ENCODE results near the gene TEPSIN. TPM values are rescaled to one million over a fixed set of nuclear protein-coding genes. Genes with fewer than 3 reads are reported as not detected.

The TEPSIN gene
- total and polyA plus RNA-seq, 9 donors: 2.5 to 30.2 (median 24.5) TPM

- Histone ChIP-seq H3K27me3 (no peaks in the 10 kb centered on the region), H3K9me3 (no peaks in the 10 kb centered on the region), H3K4me1 (ENCODE audit: insufficient read depth) (no peaks in the 10 kb centered on the region), H3K4me3 (no peak overlapping the region), H3K27ac (no peak overlapping the region), H3K36me3 (no peaks in the 10 kb centered on the region)
- TF ChIP-seq EP300 (IDR thresholded peaks at IDR 0.05) (no peak), POLR2A (IDR thresholded peaks at IDR 0.05) (no peak), CTCF (IDR thresholded peaks at IDR 0.05) (no peak)
- intact Hi-C loops (cut with DNase I): no loop called here
- WGBS, 3 donors: 91 to 92% (median 91%) methylated on average over 35 to 36 of the region's 36 CpGs
- DNase-seq: no peak
Measured at GRCh38 chr17:81261582-81262336, 22.9 kb upstream of the TEPSIN start.

GRCh38 chr17:81261096-81261495 is 22.2 kb upstream of the TEPSIN start:
- Histone ChIP-seq H3K27me3 (no peaks in the 10 kb centered on the region), H3K36me3 (no peaks in the 10 kb centered on the region), H3K4me1 (ENCODE audit: insufficient read depth) (no peaks in the 10 kb centered on the region), H3K27ac (no peak overlapping the region), H3K4me3 (no peak overlapping the region), H3K9me3 (no peaks in the 10 kb centered on the region)
- WGBS, 3 donors: 92 to 94% (median 93%) methylated on average over 18 of the region's 18 CpGs
- DNase-seq: no peak
- intact Hi-C loops (cut with DNase I): no loop called here
- TF ChIP-seq EP300 (IDR thresholded peaks at IDR 0.05): no peak
- no peak for TF ChIP-seq CTCF (IDR thresholded peaks at IDR 0.05)
- TF ChIP-seq POLR2A (IDR thresholded peaks at IDR 0.05): no peak

GRCh38 chr17:81260641-81261040 is 21.8 kb upstream of the TEPSIN start:
- intact Hi-C loops (cut with DNase I): no loop called here
- WGBS, 3 donors: 93 to 96% (median 93%) methylated on average over 18 to 19 of the region's 19 CpGs
- H3K4me3 ChIP-seq: no peak overlapping the region
- H3K27ac ChIP-seq: no peak overlapping the region
- no peak for TF ChIP-seq EP300 (IDR thresholded peaks at IDR 0.05)
- TF ChIP-seq POLR2A (IDR thresholded peaks at IDR 0.05): no peak
- TF ChIP-seq CTCF (IDR thresholded peaks at IDR 0.05): no peak
- no peaks in the 10 kb centered on the region for H3K9me3 ChIP-seq
- H3K36me3 ChIP-seq: no peaks in the 10 kb centered on the region
- DNase-seq: no peak
- H3K4me1 ChIP-seq (ENCODE audit: insufficient read depth): no peaks in the 10 kb centered on the region
- no peaks in the 10 kb centered on the region for H3K27me3 ChIP-seq

GRCh38 chr17:81260171-81260570 is 21.3 kb upstream of the TEPSIN start:
- no peak for DNase-seq
- H3K36me3 ChIP-seq: no peaks in the 10 kb centered on the region

More at GRCh38 chr17:81260171-81260570, 21.3 kb upstream of the TEPSIN start:
- no peak for TF ChIP-seq POLR2A (IDR thresholded peaks at IDR 0.05)
- no peak for TF ChIP-seq CTCF (IDR thresholded peaks at IDR 0.05)
- H3K4me3 ChIP-seq: no peak overlapping the region
- 93 to 98% (median 93%) methylated on average over 17 of the region's 17 CpGs for WGBS, 3 donors
- H3K4me1 ChIP-seq (ENCODE audit: insufficient read depth): peaks cover 1% of the 10 kb centered on the region
- intact Hi-C loops (cut with DNase I): no loop called here
- H3K27me3 ChIP-seq: no peaks in the 10 kb centered on the region
- no peak overlapping the region for H3K27ac ChIP-seq
- no peaks in the 10 kb centered on the region for H3K9me3 ChIP-seq

All from ovary (tissue), 9 donors.